Kidney epithelial cell (primary cell): ENCODE measurements around the gene LAMP5. TPM values are rescaled to one million over a fixed set of nuclear protein-coding genes. Genes with fewer than 3 reads are reported as not detected.

ENCODE experiments used
- DNase-seq: peaks from one replicate; pipeline ENCODE4 v3.0.0-alpha.2; 2010; ENCODE audit warnings: low read depth
- H3K27me3 ChIP-seq: 2 replicates; pipeline ENCODE4 v1.6.0; 2011; ENCODE audit warnings: low read length; ENCODE audit not compliant: control insufficient read depth, insufficient read depth
- H3K36me3 ChIP-seq: 2 replicates; pipeline ENCODE4 v1.5.1; 2011; ENCODE audit warnings: low read length; ENCODE audit not compliant: control insufficient read depth, insufficient read depth
- H3K4me3 ChIP-seq: 2 replicates; pipeline ENCODE4 v1.5.1; 2011; ENCODE audit warnings: low read depth, mild to moderate bottlenecking, control low read depth, low read length
- CTCF ChIP-seq: IDR thresholded peaks from 2 replicates; pipeline ENCODE4 v1.5.1; 2011; ENCODE audit warnings: mild to moderate bottlenecking, moderate library complexity, low read length, control low read depth, inconsistent platforms; ENCODE audit not compliant: insufficient read depth, poor library complexity, severe bottlenecking
- total RNA-seq: library from RNA; depleted of rRNA; stranded (reverse); fragments of >200 nt; gene quantifications from 2 replicates; pipeline ENCODE4 v1.2.3, GENCODE V29; 2015

LAMP5 gene
- total RNA-seq, 1 donor from 2014 or later, result 1.9 TPM

- H3K4me3 ChIP-seq, result no peak overlapping the region
- DNase-seq, result no peak
- H3K27me3 ChIP-seq, result no peaks in the 10 kb centered on the region
- H3K36me3 ChIP-seq, result no peaks in the 10 kb centered on the region
- TF ChIP-seq CTCF, result no peak
These were observed 51.6 kb downstream of the LAMP5 start for GRCh38 chr20:9565910-9566550.

- Histone ChIP-seq H3K27me3 (no peaks in the 10 kb centered on the region), H3K36me3 (no peaks in the 10 kb centered on the region), H3K4me3 (no peak overlapping the region)
- TF ChIP-seq CTCF, result no peak
- DNase-seq, result no peak
These were observed 52.6 kb downstream of the LAMP5 start for GRCh38 chr20:9566977-9567376.

- H3K27me3 ChIP-seq, result no peaks in the 10 kb centered on the region
- TF ChIP-seq CTCF, result no peak
- H3K36me3 ChIP-seq, result no peaks in the 10 kb centered on the region
- H3K4me3 ChIP-seq, result no peak overlapping the region
- DNase-seq, result no peak
These were observed 56.2 kb downstream of the LAMP5 start for GRCh38 chr20:9570612-9571011.

- H3K27me3 ChIP-seq, result no peaks in the 10 kb centered on the region
- TF ChIP-seq CTCF, result no peak
- H3K4me3 ChIP-seq, result no peak overlapping the region
These were observed 57.4 kb downstream of the LAMP5 start for GRCh38 chr20:9571783-9572182.

GRCh38 chr20:9572670-9573069 lies 58.3 kb downstream of the LAMP5 start:
- no peaks in the 10 kb centered on the region for H3K27me3 ChIP-seq
- no peak for DNase-seq
- H3K36me3 ChIP-seq, result no peaks in the 10 kb centered on the region
- TF ChIP-seq CTCF, result no peak
- H3K4me3 ChIP-seq, result no peak overlapping the region

More at GRCh38 chr20:9571783-9572182, 57.4 kb downstream of the LAMP5 start:
- H3K36me3 ChIP-seq, result no peaks in the 10 kb centered on the region
- DNase-seq, result no peak
